Kidney capillary endothelial cell (primary cell): ENCODE data around the gene CASS4.

ENCODE experiments used
- DNase-seq: peaks from one replicate; pipeline ENCODE4 v3.0.0-alpha.2; 2018; ENCODE audit warnings: low spot score

CASS4 gene

GRCh38 chr20:56445130-56445529 lies 33.1 kb downstream of the CASS4 start:
- DNase-seq = no peak

DNA sequence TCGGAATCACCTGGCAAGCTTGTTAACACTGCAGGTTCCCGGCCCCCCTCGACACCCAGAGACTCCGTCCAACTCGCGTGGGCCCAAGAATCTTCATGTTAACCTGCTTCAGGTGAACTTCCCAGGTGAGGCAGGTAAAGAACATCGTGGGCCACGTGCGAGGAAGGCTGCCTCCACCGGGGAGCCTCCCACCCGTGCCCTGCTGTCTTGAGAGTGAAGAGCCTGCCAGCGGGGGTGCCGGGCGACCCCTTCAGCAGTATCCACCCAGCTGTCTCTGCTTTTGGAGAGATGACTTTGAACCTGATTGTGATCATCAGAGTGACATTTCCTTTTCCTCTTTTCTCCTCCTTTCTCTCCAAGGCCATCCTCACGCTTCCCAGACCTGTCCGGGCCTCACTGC lies 33.5 kb downstream of the CASS4 start:
- DNase-seq = no peak

- no peak for DNase-seq
These were observed 35.2 kb downstream of the CASS4 start for GRCh38 chr20:56447227-56447626.

- no peak for DNase-seq
These were observed 37.4 kb downstream of the CASS4 start for GRCh38 chr20:56449459-56449858.

GRCh38 chr20:56451056-56451765 lies 39.2 kb downstream of the CASS4 start:
- no peak for DNase-seq

DNA sequence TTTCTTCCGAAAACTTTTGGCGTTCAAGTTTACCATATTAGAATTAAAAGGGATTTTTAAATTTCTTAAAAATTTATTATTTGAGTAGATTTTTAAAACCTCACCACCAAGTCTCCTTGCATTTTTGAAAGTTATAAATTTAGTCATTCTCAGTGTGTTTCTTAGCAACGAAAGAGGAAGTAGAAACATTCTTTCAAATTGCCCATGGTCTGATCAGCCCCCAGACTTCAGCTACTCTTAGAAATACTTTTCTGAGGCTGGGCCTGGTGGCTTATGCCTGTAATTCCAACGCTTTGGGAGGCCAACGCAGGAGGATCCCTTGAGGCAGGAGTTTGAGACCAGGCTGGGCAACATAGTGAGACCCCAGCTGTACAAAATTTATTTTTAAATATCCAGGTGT lies 41.3 kb downstream of the CASS4 start:
- no peak for DNase-seq

GRCh38 chr20:56454754-56455153 lies 42.7 kb downstream of the CASS4 start:
- no peak for DNase-seq

GRCh38 chr20:56458206-56458821 lies 46.3 kb downstream of the CASS4 start:
- DNase-seq = no peak

DNA sequence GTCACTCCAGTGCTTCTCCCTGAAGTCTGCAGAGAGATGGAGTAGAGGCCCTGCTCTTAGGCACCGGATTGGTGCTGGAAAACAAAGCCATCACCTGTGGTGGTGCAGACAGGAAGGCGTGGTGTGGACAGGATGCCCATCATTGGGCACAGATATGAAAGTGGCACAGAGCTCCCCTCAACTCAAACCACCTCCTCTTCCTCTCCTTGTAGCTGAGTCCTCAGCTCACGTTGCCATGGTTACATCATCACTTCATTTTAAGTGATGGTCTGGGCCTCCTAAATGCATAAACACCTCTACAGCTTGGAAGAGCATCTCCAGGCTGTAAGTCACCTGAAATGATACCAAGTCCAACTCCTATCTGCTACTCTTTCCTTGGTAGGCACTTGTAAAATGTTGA lies 48.4 kb downstream of the CASS4 start:
- no peak for DNase-seq

- DNase-seq = no peak
These were observed 49.5 kb downstream of the CASS4 start for GRCh38 chr20:56461576-56461975.

DNA sequence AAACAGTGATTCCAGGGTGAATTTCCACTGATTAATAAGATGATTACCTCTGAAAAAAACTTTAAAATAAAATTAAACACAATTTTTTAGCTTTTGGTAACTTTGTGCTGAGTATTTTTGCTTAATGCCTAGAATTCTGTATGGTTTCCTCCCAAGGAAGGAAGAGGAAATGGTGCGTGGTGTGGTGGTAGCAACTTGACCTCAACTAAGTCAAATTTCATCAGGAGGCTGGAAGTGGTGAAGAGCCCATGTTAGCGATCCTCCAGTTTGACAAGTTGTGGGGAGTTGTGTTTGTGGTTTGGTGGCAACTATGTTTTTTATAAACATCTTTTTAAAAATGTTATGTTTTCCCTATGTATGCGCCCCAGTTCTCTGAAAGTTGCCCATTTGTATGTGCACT lies 51.4 kb downstream of the CASS4 start:
- no peak for DNase-seq

DNA sequence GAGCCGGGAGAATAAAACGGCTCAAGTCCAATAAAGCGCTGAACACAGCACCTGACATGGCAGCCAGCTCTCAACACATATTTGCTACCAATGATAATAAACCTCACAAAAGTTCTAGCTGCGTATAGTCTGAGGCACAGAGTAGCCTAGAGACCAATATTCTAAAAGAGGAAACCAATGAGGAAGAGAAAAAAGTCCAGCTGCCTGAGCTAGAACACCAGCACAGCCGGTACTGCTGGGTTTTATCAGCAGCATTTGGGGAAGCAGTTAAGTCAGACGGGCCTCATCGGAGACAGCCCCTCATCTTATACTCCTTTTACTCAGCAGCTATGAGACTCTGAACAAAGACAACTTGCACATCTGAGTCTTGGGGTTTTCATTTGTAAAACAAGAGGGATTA lies 53.9 kb downstream of the CASS4 start:
- DNase-seq = no peak

- DNase-seq = no peak
These were observed 55.9 kb downstream of the CASS4 start for GRCh38 chr20:56467968-56468315.

GRCh38 chr20:56468316-56469076 lies 56.4 kb downstream of the CASS4 start, which contains the start of gene RTF2:
TSS of gene RTF2 (plus strand) at chr20:56468627. CDS start at chr20:56468698, 71 bp downstream.
- DNase-seq = peak; percentile 96

DNA sequence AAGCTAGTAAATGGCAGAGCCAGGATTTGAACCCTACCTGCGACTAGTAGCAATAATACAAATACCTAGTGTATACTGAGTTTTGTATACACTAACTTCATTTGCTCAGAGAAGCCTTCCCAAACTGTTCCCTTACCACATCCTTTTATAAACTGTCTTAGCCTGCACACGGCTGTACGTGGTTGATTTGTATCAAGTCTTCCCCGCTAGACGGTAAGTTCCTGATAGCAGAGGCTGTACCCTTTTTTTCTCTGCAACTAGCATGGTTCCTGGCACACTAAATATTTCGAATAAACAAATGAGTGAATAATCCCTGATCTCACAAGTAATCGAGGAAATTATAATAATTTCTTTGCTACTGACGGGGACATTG lies 57.0 kb downstream of the CASS4 start:
- no peak for DNase-seq

- no peak for DNase-seq
These were observed 71.9 kb downstream of the CASS4 start for GRCh38 chr20:56483970-56484369.

DNA sequence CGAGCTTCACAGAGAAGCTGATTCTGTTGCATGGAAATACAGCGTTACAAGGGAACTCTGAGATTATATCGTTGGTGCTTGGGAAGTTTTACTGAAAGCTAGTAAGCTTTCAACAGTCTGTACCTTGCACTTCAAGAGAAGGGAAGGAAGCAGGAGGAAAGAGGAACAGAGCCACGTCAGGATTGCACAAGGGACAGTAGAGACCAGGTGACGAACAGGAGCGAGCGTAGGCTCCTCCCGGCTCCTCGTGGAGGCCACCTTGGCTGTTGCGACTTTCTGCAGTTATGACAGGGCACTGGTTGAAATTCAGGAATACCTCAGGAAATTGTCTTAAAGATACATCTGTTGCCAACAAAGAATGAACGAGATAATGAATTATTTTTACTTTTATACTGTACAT lies 75.2 kb downstream of the CASS4 start:
- no peak for DNase-seq

DNA sequence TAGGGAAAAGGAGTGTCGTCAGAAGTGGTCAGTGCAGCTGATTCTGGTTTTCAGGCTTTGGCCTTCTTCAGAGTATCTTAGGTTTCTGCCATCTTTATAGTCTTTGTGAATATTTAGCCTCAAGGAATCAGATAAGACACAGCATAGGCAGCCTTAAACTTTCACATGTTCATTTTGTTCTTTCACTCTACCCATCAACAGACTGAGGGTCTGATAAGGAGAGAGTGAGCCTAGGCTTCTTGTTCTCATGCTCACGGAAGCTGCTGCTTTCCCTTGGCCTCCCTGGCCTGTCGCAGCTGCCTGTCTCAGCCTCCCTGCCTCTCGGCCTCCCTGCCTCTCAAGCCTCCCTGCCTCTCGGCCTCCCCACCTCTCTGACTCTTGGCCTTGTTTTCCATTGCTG lies 76.5 kb downstream of the CASS4 start:
- DNase-seq = no peak

DNA sequence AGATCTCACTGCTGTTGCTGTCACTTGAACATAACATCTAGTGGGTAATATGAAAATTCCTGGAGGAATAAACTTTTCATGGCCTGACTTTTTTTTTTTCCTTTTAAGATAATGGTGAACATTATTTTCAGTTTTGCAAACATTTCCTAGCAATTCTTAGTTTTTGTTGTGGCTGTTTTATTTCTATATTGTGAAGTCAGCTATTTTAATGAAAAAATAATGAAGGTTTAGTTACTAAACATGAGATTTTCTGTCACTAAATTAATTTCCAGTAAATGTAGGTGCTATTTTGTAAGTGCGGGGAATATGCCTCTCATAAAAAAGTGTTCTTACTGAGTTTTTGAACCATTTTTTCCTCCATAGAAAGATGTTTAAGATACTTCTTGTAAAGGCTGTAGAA lies 89.1 kb downstream of the CASS4 start:
- DNase-seq = no peak

DNA sequence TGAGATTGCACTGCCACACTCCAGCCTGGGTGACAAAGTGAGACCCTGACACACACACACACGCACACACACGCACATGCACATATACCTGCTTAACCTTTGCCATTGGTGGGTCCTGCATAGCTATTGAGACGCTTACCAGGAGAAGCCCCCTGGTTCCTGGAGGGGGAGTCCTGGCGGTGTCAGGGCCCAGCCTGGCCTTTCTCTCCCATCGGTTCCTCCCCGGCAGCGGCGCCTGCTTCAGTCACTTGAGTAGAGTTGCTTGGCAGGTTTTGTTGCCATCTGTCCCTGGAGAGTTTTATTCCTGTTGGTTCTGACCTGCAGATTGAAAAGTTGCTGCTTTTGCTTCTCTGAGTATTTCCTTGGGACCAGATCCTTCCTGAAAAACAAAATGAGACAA lies 91.9 kb downstream of the CASS4 start:
- DNase-seq = no peak

DNA sequence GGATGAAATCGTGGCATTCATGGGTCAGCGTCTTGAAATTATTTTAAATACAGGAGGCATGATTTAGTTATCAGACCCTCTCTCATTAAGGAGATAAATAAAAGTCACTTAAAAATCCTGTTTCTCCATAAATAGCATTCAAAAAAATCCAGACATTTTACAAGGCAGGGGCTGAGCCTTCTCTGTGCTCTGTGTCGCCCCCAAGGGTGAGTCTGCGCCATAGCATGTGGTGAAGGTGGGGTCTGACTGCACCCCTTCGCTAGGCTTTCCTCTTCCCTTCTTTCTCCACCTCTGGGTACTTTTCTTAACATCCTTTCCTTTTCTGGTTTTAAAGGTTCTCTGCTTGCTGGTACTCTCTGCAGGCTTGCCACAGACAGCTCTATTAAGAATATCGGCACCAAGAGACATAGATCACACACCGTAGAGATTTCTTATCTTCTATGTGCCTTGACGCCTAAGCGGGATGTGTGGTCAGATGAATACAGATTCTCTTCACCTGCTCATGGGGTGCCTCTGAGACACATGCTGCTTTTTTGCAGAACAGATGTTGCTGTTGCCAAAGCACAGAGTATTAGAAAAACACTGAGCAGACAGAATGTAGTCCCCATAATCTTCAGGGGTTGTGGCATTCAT lies 92.4 kb downstream of the CASS4 start:
- DNase-seq = no peak

DNA sequence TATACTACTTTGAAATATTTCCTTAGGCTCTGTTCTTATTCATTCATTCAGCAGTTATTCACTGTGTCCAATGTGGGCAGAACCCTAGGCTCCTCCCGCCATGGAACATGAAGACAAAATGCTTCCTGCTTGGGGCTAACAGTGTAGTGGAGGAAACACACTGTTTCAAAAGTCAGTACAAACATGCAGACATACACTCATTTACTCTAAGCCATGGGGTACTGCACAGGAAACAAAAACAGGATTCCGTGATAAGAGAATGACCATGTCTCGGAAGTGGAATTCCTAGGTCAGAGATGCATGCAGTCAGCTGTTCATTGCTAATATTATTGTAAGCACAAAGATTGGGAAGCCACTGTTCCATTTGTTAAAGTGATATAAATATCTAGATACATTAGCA lies 94.0 kb downstream of the CASS4 start:
- DNase-seq = peak; percentile 59
